ENCODE results near the gene KIRREL3.

The KIRREL3 gene

GRCh38 chr11:126525216-126525615, 475.4 kb downstream of the KIRREL3 start:
- Histone ChIP-seq H3K9me3 (ENCODE audit: insufficient read depth, low read depth, low read length) (no peaks in the 10 kb centered on the region), H3K4me3 (ENCODE audit: low read length) (no peak overlapping the region), H3K4me1 (ENCODE audit: insufficient read depth, low read length) (no peaks in the 10 kb centered on the region), H3K27ac (ENCODE audit: low read depth, low read length) (no peak overlapping the region), H3K36me3 (ENCODE audit: insufficient read depth, low read length) (no peaks in the 10 kb centered on the region), H3K27me3 (ENCODE audit: insufficient read depth, low read length) (no peaks in the 10 kb centered on the region), H3K9ac (ENCODE audit: low read depth, low read length) (no peak overlapping the region)
- 96% methylated on average over 10 of the region's 10 CpGs for WGBS

- H3K36me3 ChIP-seq (ENCODE audit: insufficient read depth, low read length): no peaks in the 10 kb centered on the region
- no peaks in the 10 kb centered on the region for H3K27me3 ChIP-seq (ENCODE audit: insufficient read depth, low read length)
- H3K4me1 ChIP-seq (ENCODE audit: insufficient read depth, low read length): no peaks in the 10 kb centered on the region
- no peak overlapping the region for H3K9ac ChIP-seq (ENCODE audit: low read depth, low read length)
- H3K4me3 ChIP-seq (ENCODE audit: low read length): no peak overlapping the region
- no peak overlapping the region for H3K27ac ChIP-seq (ENCODE audit: low read depth, low read length)
- H3K9me3 ChIP-seq (ENCODE audit: insufficient read depth, low read depth, low read length): no peaks in the 10 kb centered on the region
- 68% methylated on average over 4 of the region's 4 CpGs for WGBS
Measured at GRCh38 chr11:126523441-126524205, 476.9 kb downstream of the KIRREL3 start.

GRCh38 chr11:126522606-126523005, 478.0 kb downstream of the KIRREL3 start:
- Histone ChIP-seq H3K4me1 (ENCODE audit: insufficient read depth, low read length) (no peaks in the 10 kb centered on the region), H3K9me3 (ENCODE audit: insufficient read depth, low read depth, low read length) (no peaks in the 10 kb centered on the region), H3K9ac (ENCODE audit: low read depth, low read length) (no peak overlapping the region), H3K27ac (ENCODE audit: low read depth, low read length) (no peak overlapping the region), H3K4me3 (ENCODE audit: low read length) (no peak overlapping the region), H3K27me3 (ENCODE audit: insufficient read depth, low read length) (no peaks in the 10 kb centered on the region), H3K36me3 (ENCODE audit: insufficient read depth, low read length) (no peaks in the 10 kb centered on the region)
- 87% methylated on average over 7 of the region's 7 CpGs for WGBS

GRCh38 chr11:126522152-126522551, 478.4 kb downstream of the KIRREL3 start:
- H3K4me1 ChIP-seq (ENCODE audit: insufficient read depth, low read length): no peaks in the 10 kb centered on the region
- WGBS: 94% methylated on average over 4 of the region's 4 CpGs
- H3K4me3 ChIP-seq (ENCODE audit: low read length): no peak overlapping the region
- no peak overlapping the region for H3K27ac ChIP-seq (ENCODE audit: low read depth, low read length)
- H3K9ac ChIP-seq (ENCODE audit: low read depth, low read length): no peak overlapping the region
- no peaks in the 10 kb centered on the region for H3K36me3 ChIP-seq (ENCODE audit: insufficient read depth, low read length)
- no peaks in the 10 kb centered on the region for H3K27me3 ChIP-seq (ENCODE audit: insufficient read depth, low read length)
- no peaks in the 10 kb centered on the region for H3K9me3 ChIP-seq (ENCODE audit: insufficient read depth, low read depth, low read length)

GRCh38 chr11:126521196-126521595, 479.4 kb downstream of the KIRREL3 start:
- Histone ChIP-seq H3K4me1 (ENCODE audit: insufficient read depth, low read length) (no peaks in the 10 kb centered on the region), H3K27me3 (ENCODE audit: insufficient read depth, low read length) (no peaks in the 10 kb centered on the region), H3K27ac (ENCODE audit: low read depth, low read length) (no peak overlapping the region), H3K9me3 (ENCODE audit: insufficient read depth, low read depth, low read length) (no peaks in the 10 kb centered on the region), H3K36me3 (ENCODE audit: insufficient read depth, low read length) (no peaks in the 10 kb centered on the region), H3K9ac (ENCODE audit: low read depth, low read length) (no peak overlapping the region), H3K4me3 (ENCODE audit: low read length) (no peak overlapping the region)
- 96% methylated on average over 11 of the region's 11 CpGs for WGBS

DNA sequence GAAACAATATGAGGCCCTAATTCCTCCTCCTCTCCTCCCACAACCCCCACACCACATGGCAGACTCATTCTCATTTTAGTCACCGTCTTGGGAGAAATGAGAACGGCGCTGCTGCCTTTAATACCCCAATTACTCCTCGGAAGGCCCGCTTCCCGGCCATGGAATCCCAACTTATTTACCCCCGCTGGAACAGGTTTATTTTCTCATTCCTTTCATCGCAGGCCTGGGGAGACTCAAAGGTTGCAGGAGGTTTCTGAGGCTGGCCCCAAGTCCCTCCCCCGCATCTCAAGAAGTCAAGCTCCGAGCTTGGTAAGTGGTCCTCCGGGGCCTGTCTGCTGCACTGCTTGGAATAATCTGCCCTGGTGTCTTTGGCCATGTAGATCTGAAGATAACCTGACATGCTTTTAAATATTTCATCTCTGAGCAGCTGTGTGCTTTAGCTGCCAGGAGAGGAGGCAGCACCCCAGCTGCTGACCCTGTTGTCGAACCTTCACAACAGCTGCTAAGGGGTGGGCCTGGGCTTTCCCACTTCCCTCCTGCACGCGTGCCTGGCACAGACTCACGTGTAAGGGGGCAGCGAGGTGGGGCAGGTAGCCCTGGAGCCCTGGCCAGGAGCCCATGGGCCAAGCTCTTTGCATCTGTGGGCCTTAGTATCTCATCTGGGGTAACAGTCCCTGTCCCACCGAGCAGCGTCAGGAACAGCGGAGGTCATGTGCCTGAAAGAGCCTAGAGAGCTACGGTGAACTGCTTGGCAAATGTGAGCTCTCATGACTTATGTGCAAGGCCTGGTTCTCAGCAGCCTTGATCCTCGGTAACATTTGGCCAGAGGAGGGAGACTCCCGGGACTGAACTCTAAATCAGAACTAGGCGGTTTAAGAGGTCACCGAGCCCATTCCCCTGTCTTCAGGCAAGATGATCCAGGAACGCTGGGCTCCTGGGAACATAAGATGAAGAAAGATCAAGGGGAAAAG, 480.5 kb downstream of the KIRREL3 start:
- H3K4me3 ChIP-seq (ENCODE audit: low read length): no peak overlapping the region
- no peaks in the 10 kb centered on the region for H3K27me3 ChIP-seq (ENCODE audit: insufficient read depth, low read length)
- no peak overlapping the region for H3K27ac ChIP-seq (ENCODE audit: low read depth, low read length)
- whole genome bisulfite sequencing: 93% methylated on average over 25 of the region's 25 CpGs
- no peaks in the 10 kb centered on the region for H3K4me1 ChIP-seq (ENCODE audit: insufficient read depth, low read length)
- no peak overlapping the region for H3K9ac ChIP-seq (ENCODE audit: low read depth, low read length)
- H3K9me3 ChIP-seq (ENCODE audit: insufficient read depth, low read depth, low read length): no peaks in the 10 kb centered on the region
- no peaks in the 10 kb centered on the region for H3K36me3 ChIP-seq (ENCODE audit: insufficient read depth, low read length)

- Histone ChIP-seq H3K4me1 (ENCODE audit: insufficient read depth, low read length) (no peaks in the 10 kb centered on the region), H3K9ac (ENCODE audit: low read depth, low read length) (no peak overlapping the region), H3K36me3 (ENCODE audit: insufficient read depth, low read length) (no peaks in the 10 kb centered on the region), H3K4me3 (ENCODE audit: low read length) (no peak overlapping the region), H3K9me3 (ENCODE audit: insufficient read depth, low read depth, low read length) (no peaks in the 10 kb centered on the region), H3K27me3 (ENCODE audit: insufficient read depth, low read length) (no peaks in the 10 kb centered on the region), H3K27ac (ENCODE audit: low read depth, low read length) (no peak overlapping the region)
- WGBS: 86% methylated on average over 11 of the region's 11 CpGs
Measured at GRCh38 chr11:126518972-126519690, 481.4 kb downstream of the KIRREL3 start.

GRCh38 chr11:126518071-126518971, 482.2 kb downstream of the KIRREL3 start:
- H3K27me3 ChIP-seq (ENCODE audit: insufficient read depth, low read length): no peaks in the 10 kb centered on the region
- 89% methylated on average over 19 of the region's 20 CpGs for WGBS
- no peak overlapping the region for H3K9ac ChIP-seq (ENCODE audit: low read depth, low read length)
- no peaks in the 10 kb centered on the region for H3K4me1 ChIP-seq (ENCODE audit: insufficient read depth, low read length)
- H3K36me3 ChIP-seq (ENCODE audit: insufficient read depth, low read length): no peaks in the 10 kb centered on the region
- no peaks in the 10 kb centered on the region for H3K9me3 ChIP-seq (ENCODE audit: insufficient read depth, low read depth, low read length)
- no peak overlapping the region for H3K27ac ChIP-seq (ENCODE audit: low read depth, low read length)
- H3K4me3 ChIP-seq (ENCODE audit: low read length): no peak overlapping the region

- Histone ChIP-seq H3K4me1 (ENCODE audit: insufficient read depth, low read length) (no peaks in the 10 kb centered on the region), H3K27me3 (ENCODE audit: insufficient read depth, low read length) (no peaks in the 10 kb centered on the region), H3K9ac (ENCODE audit: low read depth, low read length) (no peak overlapping the region), H3K4me3 (ENCODE audit: low read length) (no peak overlapping the region), H3K36me3 (ENCODE audit: insufficient read depth, low read length) (no peaks in the 10 kb centered on the region), H3K27ac (ENCODE audit: low read depth, low read length) (no peak overlapping the region), H3K9me3 (ENCODE audit: insufficient read depth, low read depth, low read length) (no peaks in the 10 kb centered on the region)
- 90% methylated on average over 5 of the region's 5 CpGs for WGBS
Measured at GRCh38 chr11:126515501-126515900, 485.1 kb downstream of the KIRREL3 start.

DNA sequence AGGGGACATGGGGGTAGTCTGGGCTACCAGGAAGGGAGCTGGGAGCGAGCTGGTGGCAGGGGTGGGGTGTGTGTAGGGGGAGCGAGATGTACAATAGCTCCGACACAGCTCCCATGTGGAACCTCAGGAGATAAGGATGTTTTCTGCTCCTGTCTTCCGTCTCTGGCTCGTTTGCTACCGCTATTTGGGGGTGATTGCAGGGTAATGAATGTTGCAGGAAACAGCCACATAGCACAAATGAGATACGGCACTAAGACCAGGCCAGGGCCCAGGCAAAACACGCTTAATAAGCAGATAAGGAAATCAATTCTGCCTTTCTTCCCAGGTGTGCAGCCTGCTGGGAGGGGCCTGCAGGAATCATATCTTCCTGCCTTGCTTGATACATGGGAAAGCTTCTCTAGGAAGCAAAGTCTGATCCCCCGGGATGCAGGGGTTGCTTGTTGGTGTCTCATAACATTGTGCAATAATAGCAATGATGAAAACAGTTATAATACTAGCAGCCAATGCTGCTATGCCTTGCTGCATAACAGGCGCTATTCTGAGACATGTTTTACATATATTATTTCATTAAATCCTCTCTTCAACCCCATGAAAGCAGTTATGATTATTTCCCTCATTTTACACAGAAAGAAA, 486.4 kb downstream of the KIRREL3 start:
- 93% methylated on average over 10 of the region's 10 CpGs for WGBS
- H3K9me3 ChIP-seq (ENCODE audit: insufficient read depth, low read depth, low read length): no peaks in the 10 kb centered on the region
- H3K27ac ChIP-seq (ENCODE audit: low read depth, low read length): no peak overlapping the region
- H3K4me3 ChIP-seq (ENCODE audit: low read length): no peak overlapping the region
- no peaks in the 10 kb centered on the region for H3K36me3 ChIP-seq (ENCODE audit: insufficient read depth, low read length)
- H3K9ac ChIP-seq (ENCODE audit: low read depth, low read length): no peak overlapping the region
- no peaks in the 10 kb centered on the region for H3K27me3 ChIP-seq (ENCODE audit: insufficient read depth, low read length)
- H3K4me1 ChIP-seq (ENCODE audit: insufficient read depth, low read length): no peaks in the 10 kb centered on the region
